GM12874 (cell line): Measurements from ENCODE around the gene A2M.

Experiments used
- CTCF ChIP-seq: IDR thresholded peaks from 2 replicates; pipeline ENCODE4 v1.5.1; 2011; ENCODE audit warnings: low read depth, mild to moderate bottlenecking, control low read depth, low read length, moderate library complexity; ENCODE audit not compliant: insufficient read depth

A2M gene

GRCh38 chr12:9066755-9067423 lies 48.8 kb downstream of the A2M start:
- TF ChIP-seq CTCF = no peak

GRCh38 chr12:9066183-9066623 lies 49.5 kb downstream of the A2M start:
- TF ChIP-seq CTCF = no peak

GRCh38 chr12:9065607-9065856 lies 50.2 kb downstream of the A2M start:
- TF ChIP-seq CTCF = no peak

DNA sequence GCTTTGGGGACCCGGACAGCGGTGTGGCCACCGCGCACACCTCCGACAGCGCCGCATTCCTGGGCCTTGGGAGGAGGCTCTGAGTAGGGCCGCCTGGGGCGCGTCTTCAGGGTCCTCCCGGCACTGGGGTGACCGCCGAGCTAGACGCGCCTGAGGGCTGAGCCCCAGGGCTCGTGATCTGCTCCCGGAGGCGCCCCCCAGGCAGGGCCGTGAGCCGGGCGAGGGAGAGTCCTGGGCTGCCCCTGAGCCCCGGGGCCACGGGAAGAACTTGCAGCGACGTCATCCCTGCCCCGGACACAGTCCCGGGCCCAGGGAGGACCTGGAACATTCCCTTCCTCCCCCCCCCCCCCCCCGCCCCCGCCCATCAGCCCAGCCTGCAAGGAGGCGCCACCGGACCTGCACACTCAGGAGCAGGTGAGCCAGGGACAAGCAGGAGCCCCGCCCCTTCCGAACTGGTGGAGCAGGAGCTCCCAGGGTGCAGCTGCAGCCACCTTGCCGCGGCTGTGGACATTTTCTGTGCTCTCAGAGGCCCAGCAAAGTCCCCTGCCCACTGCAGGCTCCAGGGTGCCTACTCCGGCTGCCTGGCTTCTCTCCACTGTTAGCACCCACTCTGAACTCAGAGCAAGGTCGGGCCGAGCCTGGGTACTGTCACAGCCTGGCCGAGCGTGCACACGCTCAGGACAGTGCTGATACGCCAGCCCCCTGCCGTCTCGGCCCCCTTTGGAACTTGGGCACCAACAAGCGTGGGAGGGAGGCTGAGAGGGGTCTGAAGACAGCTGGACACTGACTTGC lies 50.7 kb downstream of the A2M start:
- no peak for TF ChIP-seq CTCF

GRCh38 chr12:9064201-9064814 lies 51.4 kb downstream of the A2M start:
- no peak for TF ChIP-seq CTCF

DNA sequence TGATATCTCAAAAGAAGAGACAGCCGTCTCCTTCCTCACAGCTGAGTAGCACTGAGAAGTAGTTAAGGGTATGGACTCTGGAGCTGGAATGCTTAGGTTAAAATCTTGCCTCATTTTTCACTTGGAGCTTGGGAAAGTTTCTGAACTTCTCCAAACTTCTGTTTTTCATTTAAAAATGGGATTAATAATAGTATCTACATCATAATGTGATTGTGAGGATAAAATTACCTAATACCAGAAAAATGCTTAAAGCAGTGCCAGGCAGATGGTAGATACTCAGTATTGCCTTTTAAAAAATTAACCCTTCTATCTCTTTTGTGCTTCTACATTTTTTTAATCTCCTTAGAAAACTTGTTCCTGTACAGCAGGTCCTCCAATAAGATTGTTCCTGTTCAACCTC lies 63.1 kb downstream of the A2M start:
- TF ChIP-seq CTCF = no peak

DNA sequence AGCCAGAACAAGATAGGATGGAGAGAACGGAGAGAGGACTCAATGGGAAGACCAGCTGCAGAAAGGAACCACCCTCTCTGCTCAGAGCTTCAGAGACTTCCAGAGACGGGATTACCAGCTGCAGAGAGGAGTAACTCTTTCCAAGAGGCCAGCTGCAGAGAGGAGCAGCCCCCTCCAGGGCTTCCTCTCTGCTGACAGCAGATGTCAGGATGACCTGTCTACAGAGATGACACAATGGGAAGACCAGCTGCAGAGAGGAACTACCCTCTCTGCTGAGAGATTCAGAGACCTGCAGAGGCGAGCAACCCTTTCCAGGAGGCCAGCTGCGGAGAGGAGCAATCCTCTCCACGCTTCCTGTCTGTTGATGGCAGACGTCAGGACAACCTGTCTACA lies 64.6 kb downstream of the A2M start:
- TF ChIP-seq CTCF = no peak
